Stimulated activated CD4-positive, alpha-beta T cell treated with anti-CD3 and anti-CD28 coated beads, TNF-alpha, amount 100 ng/mL, for 24 hours (primary cell): ENCODE data around the gene CPA4.

ENCODE experiments used
- DNase-seq, 3 experiments: peaks; one replicate each; pipeline ENCODE4 v3.0.0-alpha.2; 2020; ENCODE audit warnings: low read depth in 3 of 3

Gene CPA4

GRCh38 chr7:130274983-130275591 is 17.9 kb upstream of the CPA4 start:
- DNase-seq = no peak

- no peak for DNase-seq
Measured at GRCh38 chr7:130275826-130276297, 17.1 kb upstream of the CPA4 start.

GRCh38 chr7:130276796-130277762 is 15.9 kb upstream of the CPA4 start:
- DNase-seq = peak; percentile 21 to 57 (median 40)

- no peak for DNase-seq
Measured at GRCh38 chr7:130277763-130278643, 15.0 kb upstream of the CPA4 start.

GRCh38 chr7:130278860-130279259 is 14.1 kb upstream of the CPA4 start:
- no peak for DNase-seq

- no peak for DNase-seq
Measured at GRCh38 chr7:130279286-130279685, 13.7 kb upstream of the CPA4 start.

GRCh38 chr7:130279906-130280305 is 13.1 kb upstream of the CPA4 start:
- DNase-seq = no peak

GRCh38 chr7:130281260-130281659 is 11.7 kb upstream of the CPA4 start:
- DNase-seq = no peak

GRCh38 chr7:130286881-130287280 is 6.1 kb upstream of the CPA4 start:
- DNase-seq = no peak

- no peak for DNase-seq
Measured at GRCh38 chr7:130288168-130288567, 4.8 kb upstream of the CPA4 start.

- no peak for DNase-seq
Measured at GRCh38 chr7:130288829-130289228, 4.1 kb upstream of the CPA4 start.

GRCh38 chr7:130289478-130289877 is 3.5 kb upstream of the CPA4 start:
- DNase-seq = no peak

GRCh38 chr7:130290745-130291144 is 2.2 kb upstream of the CPA4 start:
- DNase-seq = no peak

- DNase-seq = no peak
Measured at GRCh38 chr7:130293521-130293920, 560 bp downstream of the CPA4 start.

GRCh38 chr7:130294314-130294713 is 1.4 kb downstream of the CPA4 start:
- no peak for DNase-seq

- DNase-seq = no peak
Measured at GRCh38 chr7:130296221-130296951, 3.4 kb downstream of the CPA4 start.

- DNase-seq = no peak
Measured at GRCh38 chr7:130297628-130298543, 4.9 kb downstream of the CPA4 start.

GRCh38 chr7:130298544-130299326 is 5.8 kb downstream of the CPA4 start:
- DNase-seq = no peak

GRCh38 chr7:130299866-130300265 is 6.9 kb downstream of the CPA4 start:
- DNase-seq = no peak
